Endothelial cell of hepatic sinusoid (primary cell): Measurements from ENCODE around the gene SLC37A3.
"Not testable (repeated sequence)": the region's sequence is repeated elsewhere in the genome, so short reads cannot be mapped to it uniquely, and the experiment has no call there.

Source experiments
- in situ Hi-C: cut with HindIII; loops from 2 replicates; pipeline ENCODE4 v1.10.0; 2017; ENCODE audit warnings: low sequenced_read_pairs

The SLC37A3 gene

GRCh38 chr7:140397784-140398750, at the start of gene SLC37A3:
SLC37A3 (minus strand) TSS chr7:140398530; CDS start chr7:140382526, 16,004 bp downstream.
- in situ Hi-C loops: no loop called here

- in situ Hi-C loops: no loop called here
Measured at GRCh38 chr7:140447841-140448240, 49.5 kb upstream of the SLC37A3 start.

GRCh38 chr7:140446467-140446866, 48.1 kb upstream of the SLC37A3 start:
- in situ Hi-C loops: no loop called here

GRCh38 chr7:140441519-140441918, 43.2 kb upstream of the SLC37A3 start:
- in situ Hi-C loops: no loop called here

- in situ Hi-C loops: no loop called here
Measured at GRCh38 chr7:140440593-140440992, 42.3 kb upstream of the SLC37A3 start.

GRCh38 chr7:140439359-140439758, 41.0 kb upstream of the SLC37A3 start:
- in situ Hi-C loops: no loop called here

- in situ Hi-C loops: no loop called here
Measured at GRCh38 chr7:140435252-140435895, 37.0 kb upstream of the SLC37A3 start.

- in situ Hi-C loops: no loop called here
Measured at GRCh38 chr7:140433396-140433795, 35.1 kb upstream of the SLC37A3 start.

- in situ Hi-C loops: no loop called here
Measured at GRCh38 chr7:140426130-140426529, 27.8 kb upstream of the SLC37A3 start.

GRCh38 chr7:140425718-140426117, 27.4 kb upstream of the SLC37A3 start:
- in situ Hi-C loops: no loop called here

- in situ Hi-C loops: no loop called here
Measured at GRCh38 chr7:140423501-140423900, 25.2 kb upstream of the SLC37A3 start.

- in situ Hi-C loops: no loop called here
Measured at GRCh38 chr7:140421521-140421920, 23.2 kb upstream of the SLC37A3 start.

- in situ Hi-C loops: no loop called here
Measured at GRCh38 chr7:140418653-140419052, 20.3 kb upstream of the SLC37A3 start.

- in situ Hi-C loops: not testable (repeated sequence)
Measured at GRCh38 chr7:140418156-140418472, 19.8 kb upstream of the SLC37A3 start.

GRCh38 chr7:140417456-140418155, 19.3 kb upstream of the SLC37A3 start:
- in situ Hi-C loops: no loop called here

GRCh38 chr7:140416560-140416959, 18.2 kb upstream of the SLC37A3 start:
- in situ Hi-C loops: no loop called here

GRCh38 chr7:140415816-140416215, 17.5 kb upstream of the SLC37A3 start:
- in situ Hi-C loops: not testable (repeated sequence)

GRCh38 chr7:140415361-140415760, 17.0 kb upstream of the SLC37A3 start:
- in situ Hi-C loops: no loop called here

- in situ Hi-C loops: no loop called here
Measured at GRCh38 chr7:140404565-140405065, 6.3 kb upstream of the SLC37A3 start.

- in situ Hi-C loops: no loop called here
Measured at GRCh38 chr7:140403878-140404564, 5.7 kb upstream of the SLC37A3 start, which contains the start of gene RAB19. RAB19 (plus strand) TSS chr7:140404058; CDS start chr7:140407647, 3,589 bp downstream.
